NCI-H2196 (cell line): ENCODE measurements around the gene BUD31.

Experiments
- DNase-seq: peaks from one replicate; lab custom pipeline; 2025; ENCODE audit not compliant: unreplicated experiment; lab: John Stamatoyannopoulos, UW

BUD31 gene

GRCh38 chr7:99461221-99461620 lies 52.5 kb downstream of the BUD31 start:
- DNase-seq, result no peak

DNA sequence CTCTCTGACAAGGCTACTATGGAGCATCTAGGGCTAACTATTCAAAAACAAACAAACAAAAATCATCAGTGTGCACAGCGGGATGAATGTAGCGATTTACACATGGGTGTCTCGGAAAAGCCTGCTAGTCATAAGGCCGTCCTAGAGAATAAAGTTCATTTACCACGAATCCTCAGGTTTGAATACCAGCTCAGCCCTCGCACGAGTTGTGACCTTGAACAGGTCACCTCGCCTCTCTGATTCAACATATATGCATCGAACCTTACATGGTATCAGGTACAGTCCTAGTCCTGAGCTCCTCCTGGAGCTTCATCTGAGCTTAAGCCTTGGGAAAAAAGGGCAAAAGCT lies 56.6 kb downstream of the BUD31 start:
- no peak for DNase-seq

DNA sequence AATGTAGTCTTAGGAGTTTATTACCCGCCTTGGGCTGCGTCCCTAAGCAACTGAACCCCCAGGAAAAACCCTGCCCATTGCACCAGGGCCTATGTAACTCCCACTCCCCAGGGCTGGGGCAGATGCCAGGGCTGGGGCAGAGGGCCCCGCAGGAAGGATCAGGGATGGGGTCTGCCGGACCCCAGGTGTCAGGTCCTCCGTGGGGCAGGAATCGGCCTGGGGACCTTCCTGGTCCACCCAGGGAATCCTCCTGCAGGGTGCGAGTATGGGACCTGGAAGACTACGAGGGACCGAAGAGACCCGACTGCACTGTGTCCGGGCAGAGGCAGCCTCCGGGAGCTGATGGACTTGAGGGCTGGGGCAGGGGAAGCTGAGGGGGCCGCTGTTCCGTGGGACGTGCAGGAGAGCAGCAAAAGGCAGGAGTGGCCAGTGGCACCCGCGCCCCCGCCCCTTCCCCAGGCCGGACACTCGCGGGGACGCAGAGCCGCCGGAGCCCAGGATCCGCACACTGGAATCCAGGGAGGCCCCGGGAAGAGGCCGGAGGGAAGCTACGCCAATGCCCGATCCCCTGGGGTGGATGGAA lies 59.7 kb downstream of the BUD31 start:
- DNase-seq, result no peak
